ENCODE data around the gene TTC7B.

TTC7B gene

DNA sequence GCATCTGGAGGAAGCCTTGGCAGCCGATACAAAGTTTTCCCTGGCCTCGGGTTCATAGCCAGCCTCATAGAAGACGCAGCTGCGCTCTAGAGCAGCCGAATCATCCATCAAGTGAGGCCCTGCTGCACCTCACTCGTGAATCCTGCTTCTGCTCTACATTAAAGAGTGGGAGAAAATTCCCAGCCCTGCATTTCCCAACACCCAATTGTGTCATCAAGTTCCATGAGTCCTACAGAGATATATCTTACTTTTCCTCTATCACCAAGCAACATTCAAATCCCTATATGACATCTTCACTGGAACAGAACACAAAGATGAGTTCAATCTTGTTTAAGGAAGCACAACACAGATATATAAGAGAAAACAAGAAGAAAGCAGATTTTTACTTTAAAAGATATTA is 139.3 kb downstream of the TTC7B start:
- H3K27ac ChIP-seq (replicated peaks) = no peak overlapping the region
- DNase-seq (ENCODE audit: low read depth in 1 of 2, low spot score in 1 of 2) = no peak

DNA sequence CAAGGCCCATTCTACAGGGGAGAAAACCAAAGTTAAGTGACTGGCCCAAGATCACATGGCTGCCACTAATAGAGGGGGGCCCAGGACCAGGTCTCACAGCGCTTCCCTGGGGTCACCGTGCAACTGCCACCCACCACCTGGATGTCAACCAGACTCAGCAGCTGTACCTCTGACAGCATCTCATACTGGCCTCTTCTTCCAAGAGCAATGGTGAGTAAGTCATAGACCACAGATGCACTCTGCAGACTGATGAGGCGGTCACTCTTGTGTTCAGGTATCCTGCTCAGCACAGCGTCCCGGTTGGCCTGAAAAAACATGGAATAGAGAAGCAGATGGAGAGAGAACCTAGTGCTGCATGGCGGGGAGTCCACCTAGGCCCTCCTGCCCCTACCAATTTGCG is 139.9 kb downstream of the TTC7B start:
- DNase-seq (ENCODE audit: low read depth in 1 of 2, low spot score in 1 of 2) = no peak
- H3K27me3 ChIP-seq (ENCODE audit: insufficient read depth, poor library complexity, severe bottlenecking) = no peaks in the 10 kb centered on the region
- no peak overlapping the region for H3K27ac ChIP-seq (replicated peaks)
- TF ChIP-seq POLR2AphosphoS5 (IDR thresholded peaks at IDR 0.05; ENCODE audit: low read depth) (no peak), GABPA (IDR thresholded peaks at IDR 0.05; ENCODE audit: low read depth) (no peak), SPI1 (IDR thresholded peaks at IDR 0.05; ENCODE audit: borderline replicate concordance, low read depth) (no peak)
- TF ChIP-seq, protein P1, sequence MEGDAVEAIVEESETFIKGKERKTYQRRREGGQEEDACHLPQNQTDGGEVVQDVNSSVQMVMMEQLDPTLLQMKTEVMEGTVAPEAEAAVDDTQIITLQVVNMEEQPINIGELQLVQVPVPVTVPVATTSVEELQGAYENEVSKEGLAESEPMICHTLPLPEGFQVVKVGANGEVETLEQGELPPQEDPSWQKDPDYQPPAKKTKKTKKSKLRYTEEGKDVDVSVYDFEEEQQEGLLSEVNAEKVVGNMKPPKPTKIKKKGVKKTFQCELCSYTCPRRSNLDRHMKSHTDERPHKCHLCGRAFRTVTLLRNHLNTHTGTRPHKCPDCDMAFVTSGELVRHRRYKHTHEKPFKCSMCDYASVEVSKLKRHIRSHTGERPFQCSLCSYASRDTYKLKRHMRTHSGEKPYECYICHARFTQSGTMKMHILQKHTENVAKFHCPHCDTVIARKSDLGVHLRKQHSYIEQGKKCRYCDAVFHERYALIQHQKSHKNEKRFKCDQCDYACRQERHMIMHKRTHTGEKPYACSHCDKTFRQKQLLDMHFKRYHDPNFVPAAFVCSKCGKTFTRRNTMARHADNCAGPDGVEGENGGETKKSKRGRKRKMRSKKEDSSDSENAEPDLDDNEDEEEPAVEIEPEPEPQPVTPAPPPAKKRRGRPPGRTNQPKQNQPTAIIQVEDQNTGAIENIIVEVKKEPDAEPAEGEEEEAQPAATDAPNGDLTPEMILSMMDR (IDR thresholded peaks at IDR 0.05; ENCODE audit: insufficient read depth, low read length) = no peak
- TF ChIP-seq, protein P2, sequence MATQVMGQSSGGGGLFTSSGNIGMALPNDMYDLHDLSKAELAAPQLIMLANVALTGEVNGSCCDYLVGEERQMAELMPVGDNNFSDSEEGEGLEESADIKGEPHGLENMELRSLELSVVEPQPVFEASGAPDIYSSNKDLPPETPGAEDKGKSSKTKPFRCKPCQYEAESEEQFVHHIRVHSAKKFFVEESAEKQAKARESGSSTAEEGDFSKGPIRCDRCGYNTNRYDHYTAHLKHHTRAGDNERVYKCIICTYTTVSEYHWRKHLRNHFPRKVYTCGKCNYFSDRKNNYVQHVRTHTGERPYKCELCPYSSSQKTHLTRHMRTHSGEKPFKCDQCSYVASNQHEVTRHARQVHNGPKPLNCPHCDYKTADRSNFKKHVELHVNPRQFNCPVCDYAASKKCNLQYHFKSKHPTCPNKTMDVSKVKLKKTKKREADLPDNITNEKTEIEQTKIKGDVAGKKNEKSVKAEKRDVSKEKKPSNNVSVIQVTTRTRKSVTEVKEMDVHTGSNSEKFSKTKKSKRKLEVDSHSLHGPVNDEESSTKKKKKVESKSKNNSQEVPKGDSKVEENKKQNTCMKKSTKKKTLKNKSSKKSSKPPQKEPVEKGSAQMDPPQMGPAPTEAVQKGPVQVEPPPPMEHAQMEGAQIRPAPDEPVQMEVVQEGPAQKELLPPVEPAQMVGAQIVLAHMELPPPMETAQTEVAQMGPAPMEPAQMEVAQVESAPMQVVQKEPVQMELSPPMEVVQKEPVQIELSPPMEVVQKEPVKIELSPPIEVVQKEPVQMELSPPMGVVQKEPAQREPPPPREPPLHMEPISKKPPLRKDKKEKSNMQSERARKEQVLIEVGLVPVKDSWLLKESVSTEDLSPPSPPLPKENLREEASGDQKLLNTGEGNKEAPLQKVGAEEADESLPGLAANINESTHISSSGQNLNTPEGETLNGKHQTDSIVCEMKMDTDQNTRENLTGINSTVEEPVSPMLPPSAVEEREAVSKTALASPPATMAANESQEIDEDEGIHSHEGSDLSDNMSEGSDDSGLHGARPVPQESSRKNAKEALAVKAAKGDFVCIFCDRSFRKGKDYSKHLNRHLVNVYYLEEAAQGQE (IDR thresholded peaks at IDR 0.05; ENCODE audit: insufficient replicate concordance, low read depth) = no peak
- no peak overlapping the region for H3K4me3 ChIP-seq (replicated peaks; ENCODE audit: insufficient read depth, low read length)

More for the DNA sequence above, 139.3 kb downstream of the TTC7B start:
- TF ChIP-seq, protein P1 (IDR thresholded peaks at IDR 0.05; ENCODE audit: insufficient read depth, low read length) = no peak
- TF ChIP-seq GABPA (IDR thresholded peaks at IDR 0.05; ENCODE audit: low read depth) (no peak), POLR2AphosphoS5 (IDR thresholded peaks at IDR 0.05; ENCODE audit: low read depth) (no peak), SPI1 (IDR thresholded peaks at IDR 0.05; ENCODE audit: borderline replicate concordance, low read depth) (no peak)
- TF ChIP-seq, protein P2 (IDR thresholded peaks at IDR 0.05; ENCODE audit: insufficient replicate concordance, low read depth) = no peak
- Histone ChIP-seq H3K27me3 (ENCODE audit: insufficient read depth, poor library complexity, severe bottlenecking) (no peaks in the 10 kb centered on the region), H3K4me3 (replicated peaks; ENCODE audit: insufficient read depth, low read length) (no peak overlapping the region)

DNA sequence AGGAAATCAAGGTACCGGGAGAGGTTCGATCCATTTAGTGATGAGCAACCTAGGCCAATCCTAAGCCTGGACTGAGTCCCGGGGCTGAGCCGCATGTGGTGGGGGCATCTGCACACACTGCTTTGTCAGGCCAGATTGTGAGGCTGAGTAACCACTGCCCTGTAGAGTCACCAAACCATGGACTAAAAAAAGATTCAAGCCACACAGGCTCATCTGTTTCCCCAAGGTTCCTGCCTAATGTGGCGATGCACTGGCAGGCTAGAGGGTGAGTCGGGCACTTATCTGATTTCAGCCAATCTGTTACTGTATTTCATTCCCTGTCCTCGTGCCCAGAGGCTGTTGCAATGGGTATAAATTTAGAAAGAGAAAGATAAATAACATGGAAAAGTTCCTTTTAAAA is 140.8 kb downstream of the TTC7B start:
- TF ChIP-seq, protein P1 (IDR thresholded peaks at IDR 0.05; ENCODE audit: insufficient read depth, low read length) = no peak
- TF ChIP-seq, protein P2 (IDR thresholded peaks at IDR 0.05; ENCODE audit: insufficient replicate concordance, low read depth) = no peak
- TF ChIP-seq SPI1 (IDR thresholded peaks at IDR 0.05; ENCODE audit: borderline replicate concordance, low read depth) (no peak), POLR2AphosphoS5 (IDR thresholded peaks at IDR 0.05; ENCODE audit: low read depth) (no peak), GABPA (IDR thresholded peaks at IDR 0.05; ENCODE audit: low read depth) (no peak)
- Histone ChIP-seq H3K27me3 (ENCODE audit: insufficient read depth, poor library complexity, severe bottlenecking) (no peaks in the 10 kb centered on the region), H3K27ac (replicated peaks) (no peak overlapping the region), H3K4me3 (replicated peaks; ENCODE audit: insufficient read depth, low read length) (no peak overlapping the region)
- DNase-seq (ENCODE audit: low read depth in 1 of 2, low spot score in 1 of 2) = no peak

Measured in HL-60 (cell line).